K562 (cell line): ENCODE results near the gene ARHGAP22. TPM values are rescaled to one million over a fixed set of nuclear protein-coding genes. Genes with fewer than 3 reads are reported as not detected.

ENCODE experiments used
- ATAC-seq: fragments of 200-7000 bp; cut with Tn5 transposase; 3 replicates; pipeline ENCODE4 v1.9.1; 2020; ENCODE audit warnings: moderate library complexity
- BruUV-seq: library from RNA; stranded (reverse); fragments of 400-500 nt; replicated peaks from 2 replicates; lab custom pipeline; 2021; lab: Mats Ljungman, UMichigan
- CTCF ChIA-PET: fragments of 300-600 bp; formaldehyde crosslinking; extraction: SDS; loops from one replicate; lab custom pipeline; 2021; ENCODE audit warnings: low intra/inter-chr PET ratio; lab: Yijun Ruan, JAX
- POLR2A ChIA-PET: fragments of 300-600, 350-650 bp; sonication (Branson Sonifier 250); formaldehyde crosslinking; extraction: SDS; loops from one replicate; lab custom pipeline; 2021; ENCODE audit warnings: antibody characterized with exemption, inconsistent platforms; lab: Yijun Ruan, JAX
- DNase-seq, 4 experiments: peaks; one replicate each; pipeline versions ENCODE4 v3.0.0 to v3.0.0-alpha.2; 2011 to 2018; ENCODE audit warnings: low spot score in 3 of 4, mixed read lengths in 3 of 4; ENCODE audit errors: extremely low read depth in 1 of 4
- FAIRE-seq: peaks from 2 replicates; lab custom pipeline; 2011; peaks lifted over from hg19 to GRCh38; lab: Jason Lieb, UNC
- H2AFZ ChIP-seq: 2 replicates; pipeline ENCODE4 v1.6.0; 2011; ENCODE audit warnings: low read depth, low read length, control low read depth, inconsistent platforms
- H3K27ac ChIP-seq: fragments of 200-600 bp; 3 replicates; pipeline ENCODE4 v1.8.0; 2011; ENCODE audit warnings: low read depth, mild to moderate bottlenecking, control low read depth, inconsistent platforms, low read length, moderate library complexity, mixed read lengths; ENCODE audit errors: extremely low read depth
- H3K27me3 ChIP-seq, 2 experiments: fragments of 300-600 bp in 1 of 2; 2 replicates in 1 of 2; 3 replicates in 1 of 2; pipeline versions ENCODE4 v1.6.0 to v1.8.0; 2011; ENCODE audit warnings: inconsistent platforms in 2 of 2, low read length in 2 of 2, mild to moderate bottlenecking in 1 of 2, mixed read lengths in 1 of 2, moderate library complexity in 1 of 2; ENCODE audit not compliant: control insufficient read depth in 2 of 2, insufficient read depth in 2 of 2
- H3K36me3 ChIP-seq: fragments of 300-600 bp; 3 replicates; pipeline ENCODE4 v1.8.0; 2011; ENCODE audit warnings: mild to moderate bottlenecking, low read length, inconsistent platforms; ENCODE audit not compliant: control insufficient read depth, insufficient read depth
- H3K4me1 ChIP-seq, 2 experiments: fragments of 200-600 bp in 1 of 2; replicated peaks in 1 of 2; 2 replicates in 1 of 2; 3 replicates in 1 of 2; pipeline versions ENCODE4 v1.5.1 to v1.8.0; 2011; ENCODE audit warnings: inconsistent platforms in 2 of 2, low read length in 2 of 2, mild to moderate bottlenecking in 1 of 2, mixed read lengths in 1 of 2, moderate library complexity in 1 of 2; ENCODE audit not compliant: control insufficient read depth in 2 of 2, insufficient read depth in 2 of 2
- H3K4me2 ChIP-seq: 2 replicates; pipeline ENCODE4 v1.6.1; 2011; ENCODE audit warnings: low read length, control low read depth, inconsistent platforms, mixed read lengths; ENCODE audit not compliant: insufficient read depth
- H3K4me3 ChIP-seq: fragments of 200-600 bp; sonication (generic), shearing (Covaris generic); 2 replicates; pipeline ENCODE4 v1.5.1; 2016; ENCODE audit warnings: control low read depth, inconsistent platforms
- H3K79me2 ChIP-seq: fragments of 200-600 bp; 3 replicates; pipeline ENCODE4 v1.8.0; 2011; ENCODE audit warnings: low read length, inconsistent platforms; ENCODE audit not compliant: control insufficient read depth, insufficient read depth
- H3K9ac ChIP-seq, 2 experiments: 2 replicates each; pipeline versions ENCODE4 v1.6.0 to v1.6.1; 2011; ENCODE audit warnings: low read depth in 2 of 2, low read length in 2 of 2, control low read depth in 1 of 2, inconsistent platforms in 1 of 2, mild to moderate bottlenecking in 1 of 2, mixed read lengths in 1 of 2; ENCODE audit not compliant: insufficient read depth in 1 of 2
- H3K9me1 ChIP-seq: one replicate; pipeline ENCODE4 v1.6.0; 2011; ENCODE audit warnings: inconsistent platforms, mild to moderate bottlenecking, low read length, moderate library complexity; ENCODE audit not compliant: control insufficient read depth, insufficient read depth
- H3K9me3 ChIP-seq: replicated peaks from 2 replicates; pipeline ENCODE4 v1.5.1; 2011; ENCODE audit warnings: low read depth, low read length, inconsistent platforms; ENCODE audit not compliant: control insufficient read depth, insufficient read depth
- H4K20me1 ChIP-seq: replicated peaks from 2 replicates; pipeline ENCODE4 v1.6.1; 2011; ENCODE audit warnings: low read length, inconsistent platforms, mixed read lengths; ENCODE audit not compliant: control insufficient read depth, insufficient read depth
- ATF1 ChIP-seq, 2 experiments: fragments of 450-650 bp in 1 of 2; IDR thresholded peaks; 2 replicates each; pipeline ENCODE4 v1.6.1; 2016; ENCODE audit warnings: missing compliant biosample characterization in 1 of 2, missing genetic modification characterization in 1 of 2
- CBX1 ChIP-seq: sonication (generic); IDR thresholded peaks from 2 replicates; pipeline ENCODE4 v1.6.1; 2016; ENCODE audit warnings: antibody characterized with exemption, low read depth, mild to moderate bottlenecking
- CSDE1 ChIP-seq, 2 experiments: fragments of 450-650 bp; IDR thresholded peaks; 2 replicates each; pipeline ENCODE4 v1.6.1; 2016; ENCODE audit warnings: mild to moderate bottlenecking in 1 of 2
- EGR1 ChIP-seq: fragments of 450-650 bp; conservative IDR thresholded peaks from 2 replicates; pipeline ENCODE4 v1.6.1; 2017; ENCODE audit warnings: mild to moderate bottlenecking
- HNRNPL ChIP-seq: fragments of 200-400 bp; formaldehyde crosslinking; IDR thresholded peaks from 2 replicates; pipeline ENCODE4 v1.6.1; 2017; ENCODE audit warnings: low read depth, mild to moderate bottlenecking, low read length
- NCOA6 ChIP-seq: fragments of 450-650 bp; IDR thresholded peaks from 2 replicates; pipeline ENCODE4 v1.6.1; 2017; ENCODE audit warnings: mild to moderate bottlenecking
- SMAD1 ChIP-seq: fragments of 150-350 bp; IDR thresholded peaks from 2 replicates; pipeline ENCODE4 v1.6.1; 2014; ENCODE audit warnings: low read length, low read depth; ENCODE audit not compliant: partially characterized antibody
- ZNF124 ChIP-seq: sonication (generic); formaldehyde crosslinking; IDR thresholded peaks from 2 replicates; pipeline ENCODE4 v1.8.1; 2022; ENCODE audit warnings: missing genetic modification reagents
- ZNF707 ChIP-seq: fragments of 250-450 bp; sonication (Bioruptor Pico); conservative IDR thresholded peaks from 2 replicates; pipeline ENCODE4 v1.8.0; 2022; ENCODE audit warnings: inconsistent platforms, mild to moderate bottlenecking, moderate library complexity
- ZNF740 ChIP-seq, 3 experiments: fragments of 200-800 bp in 1 of 3; sonication (Bioruptor generic) in 1 of 3; sonication (generic) in 1 of 3; formaldehyde crosslinking in 1 of 3; IDR thresholded peaks; 2 replicates each; pipeline versions ENCODE4 v1.6.1 to v1.8.0; 2016 to 2022; ENCODE audit warnings: mild to moderate bottlenecking in 2 of 3, missing compliant biosample characterization in 2 of 3, missing genetic modification characterization in 2 of 3, missing genetic modification reagents in 1 of 3
- WGBS: fragments of 100-300 bp; shearing (Covaris generic); methylation state at CpG from one replicate; pipeline ENCODE4 v1.1.6; 2016; ENCODE audit warnings: low coverage, mixed read lengths; ENCODE audit not compliant: insufficient coverage; ENCODE audit errors: missing lambda C conversion rate; 5-methylcytosine and 5-hydroxymethylcytosine counted together
- in situ Hi-C: fragments of 300-500 bp; cut with MboI; formaldehyde crosslinking; loops from 4 replicates; pipeline ENCODE4 v1.15.0; 2018; ENCODE audit warnings: inconsistent platforms, mixed read lengths
- intact Hi-C: fragments of 100-400 bp; cut with micrococcal nuclease; formaldehyde crosslinking; loops from 2 replicates; pipeline ENCODE4 v1.14.2; 2022
- polyA plus RNA-seq, 8 experiments: library from polyadenylated mRNA; depleted of rRNA in 4 of 8; stranded (reverse) in 5 of 8; unstranded in 3 of 8; fragments of >200 nt; fragmentation: Nextera tagmentation in 2 of 8; fragmentation: Illumina TruSeq in 1 of 8; extraction: Ambion mirVana in 2 of 8; extraction: Trizol in 1 of 8; gene quantifications; 2 replicates each; pipeline versions ENCODE4 v1.2.1 to v1.2.3, GENCODE V29; 2011 to 2014; ENCODE audit warnings: inconsistent platforms in 1 of 8, missing spikeins in 1 of 8
- total RNA-seq, 7 experiments: library from RNA; depleted of rRNA in 6 of 7; stranded (reverse); fragments of >200 nt in 6 of 7; fragmentation: Illumina TruSeq in 2 of 7; extraction: Trizol in 2 of 7; gene quantifications; 2 replicates each; pipeline versions ENCODE4 v1.2.1 to v1.2.3, GENCODE V29; 2011 to 2021; ENCODE audit warnings: low replicate concordance in 1 of 7

The ARHGAP22 gene
- total and polyA plus RNA-seq, 9 of the 15 experiments (the other 6 are each of a cell fraction or from before 2014, with no cell fraction given): 1.3 to 28.1 (median 12.7) TPM

- no peaks in the 10 kb centered on the region for H3K9me1 ChIP-seq
- DNase-seq (no peak), ATAC-seq (no peak), FAIRE-seq (no peak)
- H3K36me3 ChIP-seq: no peaks in the 10 kb centered on the region
- H3K27ac ChIP-seq: no peak overlapping the region
- no peaks in the 10 kb centered on the region for H3K9me3 ChIP-seq
- no peaks in the 10 kb centered on the region for H3K4me1 ChIP-seq
- no TSS peak for BruUV-seq
- 2% methylated on average over 4 of the region's 4 CpGs for whole genome bisulfite sequencing
- CTCF ChIA-PET: no interaction called here
- no peak overlapping the region for H2AFZ ChIP-seq
- in situ Hi-C loops: no loop called here
- H3K79me2 ChIP-seq: no peaks in the 10 kb centered on the region
- no peak overlapping the region for H3K4me2 ChIP-seq
- H4K20me1 ChIP-seq: no peaks in the 10 kb centered on the region
- H3K27me3 ChIP-seq: peaks cover 0 to 16% of the 10 kb centered on the region in 2 experiments; a peak in 2 of 5 replicates
- POLR2A ChIA-PET: interaction anchor here (0.6 to 1.1 kb wide), 2 partner anchors 12 to 201 kb away, joined by 3 to 4 read pairs; no protein-coding TSS in a partner anchor
- TF ChIP-seq HNRNPL: no peak
- TF ChIP-seq NCOA6: no peak
- TF ChIP-seq SMAD1: no peak
- TF ChIP-seq ZNF740 (CRISPR knock-in tag; IDR thresholded peaks at IDR 0.05): no peak
- TF ChIP-seq ZNF740 (tag; IDR thresholded peaks at IDR 0.05): no peak
- no peak for TF ChIP-seq EGR1
- no peak for TF ChIP-seq CBX1
- TF ChIP-seq ATF1 (CRISPR knock-in tag; IDR thresholded peaks at IDR 0.05): no peak
- no peak for TF ChIP-seq ATF1 (tag; IDR thresholded peaks at IDR 0.05)
- no peak for TF ChIP-seq CSDE1 (IDR thresholded peaks at IDR 0.05)
- TF ChIP-seq ZNF707 (CRISPR knock-in tag): no peak
- no peak for TF ChIP-seq ZNF124 (CRISPR knock-in tag)
- H3K9ac ChIP-seq: no peak overlapping the region
- H3K4me3 ChIP-seq: no peak overlapping the region
- intact Hi-C loops: no loop called here
Observed at GRCh38 chr10:48626447-48626846, 21.6 kb upstream of the ARHGAP22 start.
